ENCODE results near the gene MAPK12.

DNA sequence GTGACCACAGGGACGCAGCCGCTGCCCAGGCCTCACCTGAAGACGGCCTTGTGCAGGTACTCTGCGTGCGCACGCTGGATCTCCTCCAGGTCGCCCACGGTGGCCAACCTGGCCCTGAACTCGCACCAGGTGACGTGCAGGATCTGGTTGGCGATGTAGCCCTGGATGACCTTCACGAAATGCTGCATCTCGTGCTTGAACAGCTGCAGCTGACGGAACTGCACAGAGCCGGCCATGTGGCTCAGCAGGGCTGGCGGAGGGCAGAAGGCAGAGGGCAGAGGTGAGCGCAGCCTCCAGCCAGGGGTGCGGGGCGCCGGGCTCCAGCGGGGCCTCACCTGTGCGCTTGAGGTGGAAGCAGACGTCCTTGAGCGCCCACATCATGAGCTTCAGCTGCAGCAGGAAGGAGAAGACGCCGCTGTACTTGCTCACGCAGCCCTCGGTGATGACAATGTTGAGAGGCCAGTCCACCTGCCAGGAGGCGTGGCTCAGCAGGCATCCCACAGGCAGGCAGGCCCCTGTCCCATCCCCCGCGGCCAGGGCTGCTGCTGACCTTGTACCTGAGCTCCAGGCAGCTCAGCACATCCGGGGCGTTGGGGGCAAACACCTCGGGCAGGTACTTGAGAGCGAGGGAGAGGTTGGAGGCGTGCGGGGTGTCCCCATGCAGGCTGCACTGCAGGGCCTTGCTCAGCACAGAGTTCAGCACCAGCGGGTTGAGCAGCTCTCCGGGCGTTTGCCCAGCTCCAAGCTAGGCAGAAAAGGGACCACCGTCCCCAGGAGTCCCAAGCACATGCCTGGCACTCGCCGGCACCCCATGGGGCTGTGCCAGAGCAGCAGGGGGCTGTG is 43.1 kb downstream of the MAPK12 start:
- TF ChIP-seq, protein P1, sequence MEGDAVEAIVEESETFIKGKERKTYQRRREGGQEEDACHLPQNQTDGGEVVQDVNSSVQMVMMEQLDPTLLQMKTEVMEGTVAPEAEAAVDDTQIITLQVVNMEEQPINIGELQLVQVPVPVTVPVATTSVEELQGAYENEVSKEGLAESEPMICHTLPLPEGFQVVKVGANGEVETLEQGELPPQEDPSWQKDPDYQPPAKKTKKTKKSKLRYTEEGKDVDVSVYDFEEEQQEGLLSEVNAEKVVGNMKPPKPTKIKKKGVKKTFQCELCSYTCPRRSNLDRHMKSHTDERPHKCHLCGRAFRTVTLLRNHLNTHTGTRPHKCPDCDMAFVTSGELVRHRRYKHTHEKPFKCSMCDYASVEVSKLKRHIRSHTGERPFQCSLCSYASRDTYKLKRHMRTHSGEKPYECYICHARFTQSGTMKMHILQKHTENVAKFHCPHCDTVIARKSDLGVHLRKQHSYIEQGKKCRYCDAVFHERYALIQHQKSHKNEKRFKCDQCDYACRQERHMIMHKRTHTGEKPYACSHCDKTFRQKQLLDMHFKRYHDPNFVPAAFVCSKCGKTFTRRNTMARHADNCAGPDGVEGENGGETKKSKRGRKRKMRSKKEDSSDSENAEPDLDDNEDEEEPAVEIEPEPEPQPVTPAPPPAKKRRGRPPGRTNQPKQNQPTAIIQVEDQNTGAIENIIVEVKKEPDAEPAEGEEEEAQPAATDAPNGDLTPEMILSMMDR (conservative IDR thresholded peaks at IDR 0.05): no peak
- TF ChIP-seq ZFX (IDR thresholded peaks at IDR 0.05): no peak
